DOHH2 (cell line): Measurements from ENCODE around the gene PRDM16.

Experiments
- H3F3A ChIP-seq: fragments of 200-600 bp; sonication (generic), shearing (Covaris generic); 2 replicates; pipeline ENCODE4 v1.6.0; 2016; ENCODE audit warnings: antibody characterized with exemption, mild to moderate bottlenecking; ENCODE audit not compliant: control insufficient read depth, insufficient read depth
- H3K27ac ChIP-seq: fragments of 200-600 bp; sonication (generic); 2 replicates; pipeline ENCODE4 v1.5.1; 2014; ENCODE audit warnings: low read depth, mild to moderate bottlenecking, low read length, moderate library complexity
- H3K27me3 ChIP-seq: fragments of 200-600 bp; sonication (generic); 2 replicates; pipeline ENCODE4 v1.6.1; 2014; ENCODE audit warnings: mild to moderate bottlenecking, low read length, mixed read lengths; ENCODE audit not compliant: control insufficient read depth
- H3K36me3 ChIP-seq: fragments of 200-600 bp; sonication (generic); 2 replicates; pipeline ENCODE4 v1.6.1; 2014; ENCODE audit warnings: mild to moderate bottlenecking, low read length, moderate library complexity, mixed read lengths; ENCODE audit not compliant: control insufficient read depth
- H3K4me1 ChIP-seq: fragments of 200-600 bp; sonication (generic); 2 replicates; pipeline ENCODE4 v1.6.1; 2014; ENCODE audit warnings: mild to moderate bottlenecking, low read length, mixed read lengths; ENCODE audit not compliant: control insufficient read depth
- H3K4me2 ChIP-seq: fragments of 200-600 bp; sonication (generic); 2 replicates; pipeline ENCODE4 v1.6.0; 2014; ENCODE audit warnings: mild to moderate bottlenecking, low read length, moderate library complexity
- H3K4me3 ChIP-seq: fragments of 200-600 bp; sonication (generic); 2 replicates; pipeline ENCODE4 v1.5.1; 2014; ENCODE audit warnings: mild to moderate bottlenecking, low read length, mixed read lengths
- H3K79me2 ChIP-seq: fragments of 200-600 bp; sonication (generic); 2 replicates; pipeline ENCODE4 v1.6.1; 2014; ENCODE audit warnings: mild to moderate bottlenecking, low read length, mixed read lengths; ENCODE audit not compliant: control insufficient read depth
- H3K9me2 ChIP-seq: fragments of 200-600 bp; sonication (generic); replicated peaks from 2 replicates; pipeline ENCODE4 v1.6.1; 2014; ENCODE audit warnings: mild to moderate bottlenecking, low read length, mixed read lengths; ENCODE audit not compliant: control insufficient read depth
- H3K9me3 ChIP-seq: fragments of 200-600 bp; sonication (generic); 2 replicates; pipeline ENCODE4 v1.6.1; 2014; ENCODE audit warnings: antibody characterized with exemption, low read length, mixed read lengths; ENCODE audit not compliant: control insufficient read depth, insufficient read depth
- H4K20me1 ChIP-seq: fragments of 200-600 bp; sonication (generic); 2 replicates; pipeline ENCODE4 v1.6.0; 2014; ENCODE audit warnings: low read depth, mild to moderate bottlenecking, antibody characterized with exemption, low read length, moderate library complexity; ENCODE audit not compliant: control insufficient read depth, insufficient read depth
- CTCF ChIP-seq: fragments of 200-600 bp; sonication (generic); IDR thresholded peaks from one replicate; pipeline ENCODE4 v1.5.1; 2014; ENCODE audit warnings: antibody characterized with exemption, mild to moderate bottlenecking, low read depth, low read length; ENCODE audit not compliant: poor library complexity, severe bottlenecking
- EZH2phosphoT487 ChIP-seq: fragments of 200-600 bp; sonication (generic); IDR thresholded peaks from 2 replicates; pipeline ENCODE4 v1.6.1; 2017; ENCODE audit warnings: borderline replicate concordance, mild to moderate bottlenecking, antibody characterized with exemption, low read length, moderate library complexity, mixed read lengths

PRDM16 gene

DNA sequence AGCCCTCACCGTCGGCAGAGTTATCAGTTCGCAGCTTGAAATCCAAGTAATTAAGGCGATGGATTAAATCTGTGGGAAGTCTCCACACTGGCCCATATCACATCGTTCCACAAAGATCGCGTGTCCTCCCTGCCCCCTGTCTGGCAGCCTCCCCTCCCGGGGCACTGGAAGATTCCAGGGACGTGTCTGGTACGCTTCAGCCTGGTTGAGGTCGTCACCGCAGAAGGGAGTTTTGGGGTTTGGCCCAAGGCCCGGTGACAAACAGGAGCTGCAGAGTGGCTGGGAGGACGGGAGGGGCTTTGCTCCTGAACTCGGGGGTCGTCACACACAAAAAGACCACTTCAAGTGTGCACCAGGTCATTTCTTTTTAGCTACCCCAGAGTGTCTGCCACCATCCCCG, 51.1 kb downstream of the PRDM16 start:
- no peak overlapping the region for H3K27ac ChIP-seq
- no peaks in the 10 kb centered on the region for H3K79me2 ChIP-seq
- H3K4me1 ChIP-seq: no peaks in the 10 kb centered on the region
- peaks cover 17% of the 10 kb centered on the region; the same call in 1 of the 2 replicates for H3K9me3 ChIP-seq
- H3K27me3 ChIP-seq: no peaks in the 10 kb centered on the region
- H3K36me3 ChIP-seq: no peaks in the 10 kb centered on the region
- H3F3A ChIP-seq: no peaks in the 10 kb centered on the region
- no peaks in the 10 kb centered on the region for H4K20me1 ChIP-seq
- no peaks in the 10 kb centered on the region for H3K9me2 ChIP-seq
- no peak overlapping the region for H3K4me3 ChIP-seq
- TF ChIP-seq EZH2phosphoT487 (no peak), CTCF (no peak)
- no peak overlapping the region for H3K4me2 ChIP-seq

DNA sequence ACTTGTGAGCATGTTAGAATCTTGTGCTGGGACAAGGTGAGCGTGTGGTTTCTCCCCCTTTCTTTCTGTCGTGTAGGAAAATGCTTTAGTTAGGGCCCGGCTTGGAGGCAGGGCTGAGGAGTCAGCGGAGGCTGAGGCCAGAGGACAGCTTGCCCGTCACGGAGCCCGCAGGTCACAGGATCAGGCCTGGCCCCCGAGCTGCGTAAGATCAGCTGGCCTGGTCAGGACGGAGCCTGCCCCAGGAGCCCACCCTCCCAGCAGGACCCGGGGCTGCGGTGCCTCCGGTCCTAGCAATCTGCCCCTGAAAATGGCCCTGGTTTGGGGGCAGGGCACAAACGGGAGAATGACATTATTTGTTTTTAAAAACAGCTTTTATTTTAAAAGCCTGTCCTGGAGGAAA, 52.0 kb downstream of the PRDM16 start:
- Histone ChIP-seq H3K9me2 (no peaks in the 10 kb centered on the region), H3K27me3 (no peaks in the 10 kb centered on the region), H3K4me2 (no peak overlapping the region), H3K27ac (no peak overlapping the region), H3K79me2 (no peaks in the 10 kb centered on the region), H3K9me3 (peaks cover 9% of the 10 kb centered on the region; the same call in 1 of the 2 replicates), H3K4me1 (no peaks in the 10 kb centered on the region), H3F3A (no peaks in the 10 kb centered on the region), H3K36me3 (no peaks in the 10 kb centered on the region), H3K4me3 (no peak overlapping the region), H4K20me1 (no peaks in the 10 kb centered on the region)
- TF ChIP-seq CTCF (no peak), EZH2phosphoT487 (no peak)

DNA sequence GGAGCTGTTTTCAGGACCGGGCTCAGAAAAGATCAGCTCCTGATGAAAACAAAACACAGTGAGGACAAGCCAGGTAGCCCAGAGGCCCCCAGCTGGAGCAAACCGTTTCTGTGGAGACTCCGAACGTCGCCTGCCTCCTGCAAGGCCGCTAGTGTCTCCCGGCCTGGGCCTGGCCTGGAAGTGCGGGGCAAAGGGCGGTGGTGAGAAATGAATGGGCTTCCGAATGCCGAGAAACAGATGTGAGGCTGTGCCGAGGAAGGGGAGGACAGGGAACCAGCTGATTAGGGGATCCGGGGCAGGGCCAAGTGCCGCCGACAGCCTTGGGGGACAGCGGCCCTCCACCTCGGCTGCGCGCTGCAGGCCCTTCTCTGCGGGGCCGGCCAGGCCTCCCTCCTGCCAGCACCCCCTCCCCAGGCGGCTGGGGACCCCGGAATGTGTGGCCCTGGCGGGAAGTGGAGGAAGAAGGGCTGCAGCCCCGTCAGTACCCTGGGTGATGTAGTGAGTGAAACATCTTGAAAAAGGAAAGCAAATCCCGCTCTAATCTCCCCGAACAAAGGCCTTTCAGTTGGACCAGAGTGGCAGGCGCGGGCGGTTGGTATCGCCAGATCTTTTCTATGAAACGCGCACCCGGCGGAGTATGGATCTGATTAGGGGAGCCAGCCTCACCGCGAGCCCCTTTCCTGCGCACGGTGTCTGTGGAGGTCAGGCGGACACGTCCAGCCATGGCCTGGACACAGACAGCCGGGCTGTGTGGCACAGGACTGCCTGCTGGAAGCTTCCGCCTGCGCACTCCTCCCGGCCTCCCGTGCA, 52.6 kb downstream of the PRDM16 start:
- no peak for TF ChIP-seq CTCF
- TF ChIP-seq EZH2phosphoT487: no peak
- H3K79me2 ChIP-seq: no peaks in the 10 kb centered on the region
- no peak overlapping the region for H3K4me3 ChIP-seq
- H3K9me3 ChIP-seq: peaks cover 9% of the 10 kb centered on the region; the same call in 1 of the 2 replicates
- no peak overlapping the region for H3K4me2 ChIP-seq
- no peaks in the 10 kb centered on the region for H3K36me3 ChIP-seq
- no peak overlapping the region for H3K27ac ChIP-seq
- H3K27me3 ChIP-seq: no peaks in the 10 kb centered on the region
- no peaks in the 10 kb centered on the region for H3F3A ChIP-seq
- no peaks in the 10 kb centered on the region for H3K4me1 ChIP-seq
- H4K20me1 ChIP-seq: no peaks in the 10 kb centered on the region
- H3K9me2 ChIP-seq: no peaks in the 10 kb centered on the region
